CD14-positive monocyte (primary cell): ENCODE measurements around the gene TSHZ2. TPM values are rescaled to one million over a fixed set of nuclear protein-coding genes. Genes with fewer than 3 reads are reported as not detected.

Experiments
- DNase-seq, 3 donors: peaks; one replicate each; pipeline ENCODE4 v3.0.0-alpha.2; 2011 to 2022
- H2AFZ ChIP-seq: 2 replicates; pipeline ENCODE4 v1.6.0; 2012; ENCODE audit warnings: mild to moderate bottlenecking, low read depth, low read length, inconsistent platforms; ENCODE audit not compliant: insufficient read depth, poor library complexity, severe bottlenecking
- H3K27ac ChIP-seq, 2 donors: 1 replicate in 1 of 2; 2 replicates in 1 of 2; pipeline ENCODE4 v1.5.1; 2012 to 2013; ENCODE audit warnings: low read length in 2 of 2, control low read depth in 1 of 2, inconsistent platforms in 1 of 2, low read depth in 1 of 2, mild to moderate bottlenecking in 1 of 2
- H3K27me3 ChIP-seq, 2 donors: one replicate each; pipeline versions ENCODE4 v1.6.0 to v1.6.1; 2011 to 2013; ENCODE audit warnings: low read length in 2 of 2; ENCODE audit not compliant: control insufficient read depth in 2 of 2, insufficient read depth in 2 of 2
- H3K36me3 ChIP-seq, 2 donors: replicated peaks in 1 of 2; 1 replicate in 1 of 2; 2 replicates in 1 of 2; pipeline versions ENCODE4 v1.5.1 to v1.6.1; 2012 to 2013; ENCODE audit warnings: low read length in 2 of 2, control low read depth in 1 of 2, inconsistent platforms in 1 of 2, mild to moderate bottlenecking in 1 of 2; ENCODE audit not compliant: insufficient read depth in 2 of 2, control insufficient read depth in 1 of 2
- H3K4me1 ChIP-seq, 2 donors: 1 replicate in 1 of 2; 2 replicates in 1 of 2; pipeline versions ENCODE4 v1.5.1 to v1.6.1; 2012 to 2013; ENCODE audit warnings: low read length in 2 of 2, control low read depth in 1 of 2, inconsistent platforms in 1 of 2, mild to moderate bottlenecking in 1 of 2, moderate library complexity in 1 of 2; ENCODE audit not compliant: insufficient read depth in 2 of 2, control insufficient read depth in 1 of 2
- H3K4me2 ChIP-seq: replicated peaks from 2 replicates; pipeline ENCODE3; 2012; ENCODE audit warnings: low read length, moderate library complexity, mild to moderate bottlenecking; ENCODE audit not compliant: poor library complexity, severe bottlenecking; ENCODE audit errors: extremely low read depth
- H3K4me3 ChIP-seq, 3 experiments: fragments of 200-600 bp in 1 of 3; sonication (generic) in 1 of 3; replicated peaks in 1 of 3; 1 replicate in 2 of 3; 2 replicates in 1 of 3; pipeline ENCODE4 v1.5.1; 2011 to 2013; ENCODE audit warnings: low read length in 3 of 3, mild to moderate bottlenecking in 3 of 3, control low read depth in 2 of 3, low read depth in 2 of 3, inconsistent platforms in 1 of 3, moderate library complexity in 1 of 3
- H3K79me2 ChIP-seq: 2 replicates; pipeline ENCODE4 v1.6.0; 2012; ENCODE audit warnings: mild to moderate bottlenecking, control low read depth, inconsistent platforms, low read length, moderate library complexity; ENCODE audit not compliant: insufficient read depth
- H3K9ac ChIP-seq: 2 replicates; pipeline ENCODE4 v1.6.0; 2017; ENCODE audit warnings: low read length, mild to moderate bottlenecking; ENCODE audit not compliant: insufficient read depth, poor library complexity, severe bottlenecking
- H3K9me3 ChIP-seq, 2 donors: replicated peaks in 1 of 2; 1 replicate in 1 of 2; 2 replicates in 1 of 2; pipeline versions ENCODE4 v1.5.1 to v1.6.1; 2012 to 2013; ENCODE audit warnings: low read length in 2 of 2, control low read depth in 1 of 2; ENCODE audit not compliant: control insufficient read depth in 1 of 2, insufficient read depth in 1 of 2
- H4K20me1 ChIP-seq: 2 replicates; pipeline ENCODE4 v1.6.0; 2012; ENCODE audit warnings: mild to moderate bottlenecking, low read length, control low read depth, moderate library complexity; ENCODE audit not compliant: insufficient read depth
- H3K27ac Mint-ChIP-seq, 7 donors: one replicate each; pipeline ENCODE4 v1.8.0; 2020; ENCODE audit warnings: mild to moderate bottlenecking in 7 of 7, mixed read lengths in 7 of 7, moderate library complexity in 6 of 7, inconsistent platforms in 2 of 7
- H3K27me3 Mint-ChIP-seq, 3 donors: one replicate each; pipeline ENCODE4 v1.8.0; 2021 to 2022; ENCODE audit warnings: low read depth in 3 of 3, mild to moderate bottlenecking in 3 of 3, mixed read lengths in 3 of 3, moderate library complexity in 3 of 3, inconsistent platforms in 1 of 3
- H3K36me3 Mint-ChIP-seq, 2 donors: one replicate each; pipeline ENCODE4 v1.8.0; 2020; ENCODE audit warnings: mixed read lengths in 2 of 2, inconsistent platforms in 1 of 2, mild to moderate bottlenecking in 1 of 2
- H3K4me1 Mint-ChIP-seq: one replicate; pipeline ENCODE4 v1.8.0; 2020; ENCODE audit warnings: mild to moderate bottlenecking, mixed read lengths
- H3K4me3 Mint-ChIP-seq, 2 donors: one replicate each; pipeline ENCODE4 v1.8.0; 2020; ENCODE audit warnings: mild to moderate bottlenecking in 2 of 2, mixed read lengths in 2 of 2, moderate library complexity in 1 of 2
- H3K9me3 Mint-ChIP-seq, 7 donors: one replicate each; pipeline ENCODE4 v1.8.0; 2020 to 2022; ENCODE audit warnings: mixed read lengths in 7 of 7, mild to moderate bottlenecking in 6 of 7, moderate library complexity in 6 of 7, inconsistent platforms in 2 of 7
- WGBS: methylation state at CpG from one replicate; pipeline ENCODE4 v1.1.5; 2013; ENCODE audit warnings: missing lambda C conversion rate; ENCODE audit not compliant: insufficient coverage; 5-methylcytosine and 5-hydroxymethylcytosine counted together
- intact Hi-C, 2 donors: fragments of 100-400 bp; cut with micrococcal nuclease; formaldehyde crosslinking; loops; one replicate each; pipeline versions ENCODE4 v1.15.0 to v1.15.1; 2023
- polyA plus RNA-seq, 3 donors: library from polyadenylated mRNA; depleted of rRNA in 1 of 3; unstranded in 2 of 3; stranded (reverse) in 1 of 3; fragments of 300-500 nt in 2 of 3; fragments of >200 nt in 1 of 3; fragmentation: Illumina TruSeq in 2 of 3; gene quantifications; 1 replicate in 2 of 3; 2 replicates in 1 of 3; pipeline ENCODE4 v1.2.3, GENCODE V29; 2012 to 2021
- TF ChIP-seq, protein P1 (sequence below): fragments of 200-600 bp; IDR thresholded peaks from one replicate; pipeline ENCODE4 v1.8.0; 2022; ENCODE audit warnings: antibody characterized with exemption, mild to moderate bottlenecking

The TSHZ2 gene
- polyA plus RNA-seq, 3 donors: not detected

- H3K4me3 ChIP-seq: no peak overlapping the region
- H3K4me2 ChIP-seq: no peak overlapping the region
- no peaks in the 10 kb centered on the region for H3K36me3 ChIP-seq
- H3K4me1 Mint-ChIP-seq: no peaks in the 10 kb centered on the region
- no peaks in the 10 kb centered on the region for H3K27me3 ChIP-seq
- TF ChIP-seq, protein P1, sequence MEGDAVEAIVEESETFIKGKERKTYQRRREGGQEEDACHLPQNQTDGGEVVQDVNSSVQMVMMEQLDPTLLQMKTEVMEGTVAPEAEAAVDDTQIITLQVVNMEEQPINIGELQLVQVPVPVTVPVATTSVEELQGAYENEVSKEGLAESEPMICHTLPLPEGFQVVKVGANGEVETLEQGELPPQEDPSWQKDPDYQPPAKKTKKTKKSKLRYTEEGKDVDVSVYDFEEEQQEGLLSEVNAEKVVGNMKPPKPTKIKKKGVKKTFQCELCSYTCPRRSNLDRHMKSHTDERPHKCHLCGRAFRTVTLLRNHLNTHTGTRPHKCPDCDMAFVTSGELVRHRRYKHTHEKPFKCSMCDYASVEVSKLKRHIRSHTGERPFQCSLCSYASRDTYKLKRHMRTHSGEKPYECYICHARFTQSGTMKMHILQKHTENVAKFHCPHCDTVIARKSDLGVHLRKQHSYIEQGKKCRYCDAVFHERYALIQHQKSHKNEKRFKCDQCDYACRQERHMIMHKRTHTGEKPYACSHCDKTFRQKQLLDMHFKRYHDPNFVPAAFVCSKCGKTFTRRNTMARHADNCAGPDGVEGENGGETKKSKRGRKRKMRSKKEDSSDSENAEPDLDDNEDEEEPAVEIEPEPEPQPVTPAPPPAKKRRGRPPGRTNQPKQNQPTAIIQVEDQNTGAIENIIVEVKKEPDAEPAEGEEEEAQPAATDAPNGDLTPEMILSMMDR: no peak
- H4K20me1 ChIP-seq: no peaks in the 10 kb centered on the region
- H3K36me3 Mint-ChIP-seq: no peaks in the 10 kb centered on the region
- no peaks in the 10 kb centered on the region for H3K9me3 ChIP-seq
- DNase-seq: no peak
- no peak overlapping the region for H3K4me3 Mint-ChIP-seq
- no peak overlapping the region for H3K9ac ChIP-seq
- intact Hi-C loops: no loop called here
- H3K4me1 ChIP-seq: no peaks in the 10 kb centered on the region
- no peak overlapping the region for H3K27ac Mint-ChIP-seq
- H3K79me2 ChIP-seq: no peaks in the 10 kb centered on the region
- H2AFZ ChIP-seq: no peak overlapping the region
- WGBS: no CpG with 5 or more reads among the region's 2 CpGs
- H3K27ac ChIP-seq: no peak overlapping the region
- H3K9me3 Mint-ChIP-seq: peaks cover 0 to 1% (median 0%) of the 10 kb centered on the region in 7 donors
- peaks cover 1 to 4% (median 2%) of the 10 kb centered on the region in 3 donors for H3K27me3 Mint-ChIP-seq
Observed at GRCh38 chr20:53128004-53128403, 155.8 kb downstream of the TSHZ2 start.

DNA sequence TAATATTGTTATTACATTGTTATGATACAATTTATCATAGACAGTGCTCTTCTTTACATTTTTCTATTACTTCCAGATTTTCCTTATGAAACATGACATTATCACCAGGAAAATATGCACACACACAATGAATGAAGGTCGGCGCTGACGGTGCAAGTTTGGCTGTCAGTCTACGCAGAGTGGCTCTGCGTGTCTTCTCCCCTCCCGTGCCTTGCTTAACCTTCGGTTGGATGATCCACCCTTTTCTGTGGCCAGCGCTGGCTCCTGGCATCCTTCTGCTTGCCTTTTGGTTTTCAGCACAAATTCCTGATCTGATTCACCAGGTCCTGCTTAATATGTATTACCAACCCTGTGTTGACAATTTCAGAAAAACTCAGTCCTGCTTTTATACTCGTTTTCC, 157.4 kb downstream of the TSHZ2 start:
- Mint-ChIP-seq H3K9me3 (peaks cover 0 to 1% (median 0%) of the 10 kb centered on the region in 7 donors), H3K36me3 (no peaks in the 10 kb centered on the region), H3K4me3 (no peak overlapping the region), H3K4me1 (no peaks in the 10 kb centered on the region), H3K27ac (no peak overlapping the region), H3K27me3 (peaks cover 0 to 5% (median 1%) of the 10 kb centered on the region in 3 donors)
- intact Hi-C loops: no loop called here
- TF ChIP-seq, protein P1: no peak
- Histone ChIP-seq H2AFZ (no peak overlapping the region), H3K4me1 (no peaks in the 10 kb centered on the region), H3K4me2 (no peak overlapping the region), H3K4me3 (no peak overlapping the region), H3K27me3 (no peaks in the 10 kb centered on the region), H3K36me3 (no peaks in the 10 kb centered on the region), H3K27ac (no peak overlapping the region), H3K9me3 (no peaks in the 10 kb centered on the region), H3K79me2 (no peaks in the 10 kb centered on the region), H4K20me1 (no peaks in the 10 kb centered on the region), H3K9ac (no peak overlapping the region)
- DNase-seq: no peak
- 95% methylated on average over 9 of the region's 9 CpGs for WGBS
